Stimulated activated CD8-positive, alpha-beta memory T cell treated with anti-CD3 and anti-CD28 coated beads, Interleukin-15, amount 100 ng/mL, for 24 hours (primary cell): ENCODE data around the gene STYXL2.

Experiments used
- DNase-seq: peaks from one replicate; pipeline ENCODE4 v3.0.0-alpha.2; 2020; ENCODE audit warnings: low read depth

STYXL2 gene

GRCh38 chr1:167093846-167094516 is at the start of gene STYXL2:
TSS of gene STYXL2 (plus strand) at chr1:167094075. CDS start at chr1:167094850, 775 bp downstream.
- DNase-seq: no peak

- no peak for DNase-seq
Measured at GRCh38 chr1:167051907-167052306, 42.0 kb upstream of the STYXL2 start.

- DNase-seq: no peak
Measured at GRCh38 chr1:167052389-167052788, 41.5 kb upstream of the STYXL2 start.

GRCh38 chr1:167054531-167054930 is 39.3 kb upstream of the STYXL2 start:
- DNase-seq: no peak

- DNase-seq: no peak
Measured at GRCh38 chr1:167054946-167055630, 38.8 kb upstream of the STYXL2 start.

GRCh38 chr1:167056529-167057231 is 37.2 kb upstream of the STYXL2 start:
- DNase-seq: no peak

- DNase-seq: no peak
Measured at GRCh38 chr1:167057241-167057688, 36.6 kb upstream of the STYXL2 start.

- peak; percentile 59 for DNase-seq
Measured at GRCh38 chr1:167059045-167059808, 34.6 kb upstream of the STYXL2 start.

- no peak for DNase-seq
Measured at GRCh38 chr1:167059809-167060107, 34.1 kb upstream of the STYXL2 start.

- no peak for DNase-seq
Measured at GRCh38 chr1:167060141-167061072, 33.5 kb upstream of the STYXL2 start.

- DNase-seq: no peak
Measured at GRCh38 chr1:167061073-167061464, 32.8 kb upstream of the STYXL2 start.

- no peak for DNase-seq
Measured at GRCh38 chr1:167064621-167065020, 29.3 kb upstream of the STYXL2 start.

- DNase-seq: no peak
Measured at GRCh38 chr1:167065471-167065870, 28.4 kb upstream of the STYXL2 start.

GRCh38 chr1:167066333-167067122 is 27.3 kb upstream of the STYXL2 start:
- DNase-seq: peak; percentile 81

GRCh38 chr1:167067904-167068303 is 26.0 kb upstream of the STYXL2 start:
- DNase-seq: no peak

- DNase-seq: no peak
Measured at GRCh38 chr1:167068761-167069160, 25.1 kb upstream of the STYXL2 start.

- DNase-seq: no peak
Measured at GRCh38 chr1:167071286-167071685, 22.6 kb upstream of the STYXL2 start.

- DNase-seq: no peak
Measured at GRCh38 chr1:167076136-167076710, 17.7 kb upstream of the STYXL2 start.

GRCh38 chr1:167077128-167077867 is 16.6 kb upstream of the STYXL2 start:
- no peak for DNase-seq

- no peak for DNase-seq
Measured at GRCh38 chr1:167077868-167078210, 16.0 kb upstream of the STYXL2 start.
